Liver (tissue), 9 donors: ENCODE data around the gene CSPG4. TPM values are rescaled to one million over a fixed set of nuclear protein-coding genes. Genes with fewer than 3 reads are reported as not detected.

Experiments used
- DNase-seq: peaks from one replicate; pipeline ENCODE4 v3.0.0-alpha.2; 2017; ENCODE audit warnings: low spot score
- H3K27ac ChIP-seq, 2 donors: one replicate each; pipeline ENCODE4 v1.7.0; 2013; ENCODE audit warnings: inconsistent platforms in 2 of 2, low read length in 2 of 2, control low read depth in 1 of 2, low read depth in 1 of 2, mild to moderate bottlenecking in 1 of 2
- H3K27me3 ChIP-seq, 4 donors: one replicate each; pipeline versions ENCODE4 v1.6.1 to v1.7.0; 2013; ENCODE audit warnings: low read length in 3 of 4, inconsistent platforms in 1 of 4, mild to moderate bottlenecking in 1 of 4, moderate library complexity in 1 of 4; ENCODE audit not compliant: control insufficient read depth in 4 of 4, insufficient read depth in 4 of 4
- H3K36me3 ChIP-seq, 4 donors: one replicate each; pipeline versions ENCODE4 v1.6.1 to v1.7.0; 2013; ENCODE audit warnings: low read length in 3 of 4, mild to moderate bottlenecking in 3 of 4, low read depth in 1 of 4, moderate library complexity in 1 of 4; ENCODE audit not compliant: control insufficient read depth in 4 of 4, insufficient read depth in 3 of 4
- H3K4me1 ChIP-seq, 4 donors: one replicate each; pipeline versions ENCODE4 v1.6.1 to v1.7.0; 2013; ENCODE audit warnings: low read length in 3 of 4, mild to moderate bottlenecking in 3 of 4, moderate library complexity in 1 of 4; ENCODE audit not compliant: control insufficient read depth in 4 of 4, insufficient read depth in 4 of 4
- H3K4me3 ChIP-seq, 3 donors: one replicate each; pipeline versions ENCODE4 v1.6.1 to v1.7.0; 2013; ENCODE audit warnings: low read length in 3 of 3, control low read depth in 1 of 3, low read depth in 1 of 3, mild to moderate bottlenecking in 1 of 3
- H3K9ac ChIP-seq, 2 donors: one replicate each; pipeline ENCODE4 v1.7.0; 2013; ENCODE audit warnings: low read length in 2 of 2, mild to moderate bottlenecking in 2 of 2, moderate library complexity in 2 of 2, control low read depth in 1 of 2, low read depth in 1 of 2
- H3K9me3 ChIP-seq, 4 donors: one replicate each; pipeline versions ENCODE4 v1.6.1 to v1.7.0; 2013; ENCODE audit warnings: low read length in 3 of 4; ENCODE audit not compliant: control insufficient read depth in 4 of 4
- ATF3 ChIP-seq: IDR thresholded peaks from 2 replicates; pipeline ENCODE4 v1.6.1; 2016; ENCODE audit warnings: antibody characterized with exemption
- CTCF ChIP-seq: fragments of 150-350 bp; IDR thresholded peaks from 2 replicates; pipeline ENCODE4 v1.5.1; 2017; ENCODE audit warnings: improper control_type of control experiment, low read depth, low read length; ENCODE audit not compliant: missing input control
- EGR1 ChIP-seq, 2 donors: IDR thresholded peaks; 2 replicates each; pipeline ENCODE4 v1.6.1; 2016 to 2018; ENCODE audit warnings: antibody characterized with exemption in 2 of 2, low read depth in 2 of 2
- FOXA1 ChIP-seq: IDR thresholded peaks from 2 replicates; pipeline ENCODE4 v1.6.1; 2016; ENCODE audit warnings: antibody characterized with exemption
- FOXA2 ChIP-seq: IDR thresholded peaks from 2 replicates; pipeline ENCODE4 v1.6.1; 2016; ENCODE audit warnings: antibody characterized with exemption
- GABPA ChIP-seq, 2 donors: IDR thresholded peaks in 1 of 2; conservative IDR thresholded peaks in 1 of 2; 2 replicates each; pipeline ENCODE4 v1.6.1; 2016; ENCODE audit warnings: antibody characterized with exemption in 2 of 2, mild to moderate bottlenecking in 1 of 2, moderate library complexity in 1 of 2
- HNF4G ChIP-seq: IDR thresholded peaks from 2 replicates; pipeline ENCODE4 v1.6.1; 2016; ENCODE audit warnings: antibody characterized with exemption
- JUND ChIP-seq, 2 donors: IDR thresholded peaks; 2 replicates each; pipeline ENCODE4 v1.6.1; 2016; ENCODE audit warnings: antibody characterized with exemption in 2 of 2
- MAX ChIP-seq: IDR thresholded peaks from 2 replicates; pipeline ENCODE4 v1.6.1; 2016; ENCODE audit warnings: antibody characterized with exemption
- RAD21 ChIP-seq, 2 donors: IDR thresholded peaks; 2 replicates each; pipeline ENCODE4 v1.6.1; 2016; ENCODE audit warnings: antibody characterized with exemption in 2 of 2, mild to moderate bottlenecking in 2 of 2
- REST ChIP-seq: IDR thresholded peaks from 2 replicates; pipeline ENCODE4 v1.6.1; 2016; ENCODE audit warnings: antibody characterized with exemption, mild to moderate bottlenecking
- RXRA ChIP-seq, 2 donors: IDR thresholded peaks; 2 replicates each; pipeline ENCODE4 v1.6.1; 2017 to 2018; ENCODE audit warnings: antibody characterized with exemption in 2 of 2, mild to moderate bottlenecking in 1 of 2
- SP1 ChIP-seq: IDR thresholded peaks from 2 replicates; pipeline ENCODE4 v1.6.1; 2018; ENCODE audit warnings: antibody characterized with exemption, mild to moderate bottlenecking
- YY1 ChIP-seq: IDR thresholded peaks from 2 replicates; pipeline ENCODE4 v1.6.1; 2016; ENCODE audit warnings: antibody characterized with exemption, mild to moderate bottlenecking
- ZBTB33 ChIP-seq: IDR thresholded peaks from 2 replicates; pipeline ENCODE4 v1.6.1; 2016; ENCODE audit warnings: antibody characterized with exemption
- WGBS: extraction: QIAGEN DNeasy Blood & Tissue Kit; methylation state at CpG from one replicate; pipeline ENCODE4 v1.1.7; 2013; 5-methylcytosine and 5-hydroxymethylcytosine counted together
- polyA plus RNA-seq, 2 donors: library from polyadenylated mRNA; stranded (reverse) in 1 of 2; unstranded in 1 of 2; fragments of 200-250 nt in 1 of 2; fragments of >200 nt in 1 of 2; fragmentation: Nextera tagmentation in 1 of 2; extraction: Ambion mirVana in 1 of 2; gene quantifications; one replicate each; pipeline versions ENCODE4 v1.2.1 to v1.2.3, GENCODE V29; 2013 to 2015
- total RNA-seq, 2 donors: library from RNA; depleted of rRNA; stranded (reverse); fragments of >200 nt; gene quantifications; one replicate each; pipeline ENCODE4 v1.2.3, GENCODE V29; 2014
- donor health status: healthy.
- donor health status: healthy.
- donor health status: healthy.
- donor health status: healthy.
- donor health status: healthy.

The CSPG4 gene
- total and polyA plus RNA-seq, 4 donors = 0.07 to 1.5 (median 0.76) TPM

GRCh38 chr15:75662823-75663519 lies 49.7 kb downstream of the CSPG4 start:
- no peak overlapping the region for H3K4me3 ChIP-seq
- H3K9me3 ChIP-seq = no peaks in the 10 kb centered on the region
- H3K27me3 ChIP-seq = no peaks in the 10 kb centered on the region
- DNase-seq = no peak
- TF ChIP-seq RAD21 (IDR thresholded peaks at IDR 0.05) (no peak), SP1 (no peak)
- no peak overlapping the region for H3K9ac ChIP-seq
- H3K36me3 ChIP-seq = peaks cover 0 to 8% (median 3%) of the 10 kb centered on the region in 4 donors
- H3K4me1 ChIP-seq = peaks cover 8 to 46% (median 36%) of the 10 kb centered on the region in 4 donors
- no peak overlapping the region for H3K27ac ChIP-seq
- WGBS = 93% methylated on average over 9 of the region's 9 CpGs

- H3K36me3 ChIP-seq = peaks cover 0 to 19% (median 10%) of the 10 kb centered on the region in 4 donors
- WGBS = 85% methylated on average over 3 of the region's 3 CpGs
- H3K9ac ChIP-seq = peak overlapping the region in 1 of 2 donors; percentile 46
- H3K27ac ChIP-seq = peak overlapping the region; percentile 60 to 69
- no peak overlapping the region for H3K4me3 ChIP-seq
- no peaks in the 10 kb centered on the region for H3K9me3 ChIP-seq
- TF ChIP-seq MAX = no peak
- TF ChIP-seq YY1 = no peak
- no peak for TF ChIP-seq FOXA2
- no peak for TF ChIP-seq SP1
- TF ChIP-seq RXRA (IDR thresholded peaks at IDR 0.05) = no peak
- no peak for TF ChIP-seq ZBTB33
- no peak for TF ChIP-seq RAD21 (IDR thresholded peaks at IDR 0.05)
- TF ChIP-seq EGR1 (IDR thresholded peaks at IDR 0.05; ENCODE audit: low read depth in 2 of 2) = no peak
- DNase-seq = no peak
- peaks cover 8 to 45% (median 35%) of the 10 kb centered on the region in 4 donors for H3K4me1 ChIP-seq
- no peaks in the 10 kb centered on the region for H3K27me3 ChIP-seq
Observed at GRCh38 chr15:75661756-75662140, 50.9 kb downstream of the CSPG4 start.

- Histone ChIP-seq H3K4me1 (peaks cover 8 to 40% (median 30%) of the 10 kb centered on the region in 4 donors), H3K27me3 (no peaks in the 10 kb centered on the region), H3K9ac (peak overlapping the region in 1 of 2 donors; percentile 46), H3K36me3 (peaks cover 0 to 22% (median 10%) of the 10 kb centered on the region in 4 donors), H3K4me3 (no peak overlapping the region), H3K9me3 (no peaks in the 10 kb centered on the region), H3K27ac (peak overlapping the region; percentile 60 to 69)
- WGBS = 63% methylated on average over 14 of the region's 14 CpGs
- peak; percentile 44 for DNase-seq
- peak; percentile 16 for TF ChIP-seq SP1
- no peak for TF ChIP-seq GABPA (IDR thresholded peaks at IDR 0.05 in 1 of 2, conservative IDR thresholded peaks at IDR 0.05 in 1 of 2)
- no peak for TF ChIP-seq FOXA2
- peak in 1 of 2 donors; percentile 17 for TF ChIP-seq RXRA (IDR thresholded peaks at IDR 0.05)
- no peak for TF ChIP-seq EGR1 (IDR thresholded peaks at IDR 0.05; ENCODE audit: low read depth in 2 of 2)
- no peak for TF ChIP-seq HNF4G
- TF ChIP-seq FOXA1 = no peak
- no peak for TF ChIP-seq ATF3
- TF ChIP-seq CTCF = no peak
- no peak for TF ChIP-seq JUND (IDR thresholded peaks at IDR 0.05)
- no peak for TF ChIP-seq MAX
- no peak for TF ChIP-seq ZBTB33
- TF ChIP-seq REST = no peak
Observed at GRCh38 chr15:75661100-75661755, 51.4 kb downstream of the CSPG4 start.
